H9 (cell line): ENCODE results near the gene ACTN1. TPM values are rescaled to one million over a fixed set of nuclear protein-coding genes. Genes with fewer than 3 reads are reported as not detected.

Experiments used
- DNase-seq: peaks from one replicate; pipeline ENCODE4 v3.0.0-alpha.2; 2017
- H2AFZ ChIP-seq: one replicate; pipeline ENCODE4 v1.6.1; 2013; ENCODE audit warnings: mild to moderate bottlenecking, low read length, control low read depth, moderate library complexity
- H2AK5ac ChIP-seq: 2 replicates; pipeline ENCODE4 v1.6.1; 2013; ENCODE audit warnings: low read length, control low read depth, mixed read lengths; ENCODE audit not compliant: insufficient read length
- H2BK120ac ChIP-seq: one replicate; pipeline ENCODE4 v1.6.1; 2013; ENCODE audit warnings: low read depth, mild to moderate bottlenecking, low read length, control low read depth, inconsistent platforms; ENCODE audit not compliant: poor library complexity, severe bottlenecking
- H2BK12ac ChIP-seq: 2 replicates; pipeline ENCODE4 v1.6.1; 2013; ENCODE audit warnings: low read length, control low read depth, mixed read lengths, low read depth; ENCODE audit not compliant: insufficient read length
- H2BK15ac ChIP-seq: 2 replicates; pipeline ENCODE4 v1.6.1; 2013; ENCODE audit warnings: low read depth, low read length, control low read depth
- H2BK20ac ChIP-seq: one replicate; pipeline ENCODE4 v1.6.1; 2013; ENCODE audit warnings: low read depth, mild to moderate bottlenecking, low read length, control low read depth, inconsistent platforms; ENCODE audit not compliant: poor library complexity, severe bottlenecking
- H2BK5ac ChIP-seq: 2 replicates; pipeline ENCODE4 v1.6.1; 2013; ENCODE audit warnings: low read length, control low read depth, mixed read lengths; ENCODE audit not compliant: insufficient read length
- H3K14ac ChIP-seq: 2 replicates; pipeline ENCODE4 v1.6.1; 2013; ENCODE audit warnings: low read length, control low read depth; ENCODE audit not compliant: insufficient read depth
- H3K18ac ChIP-seq: 2 replicates; pipeline ENCODE4 v1.6.1; 2013; ENCODE audit warnings: low read depth, mild to moderate bottlenecking, mixed read lengths, low read length, control low read depth; ENCODE audit not compliant: insufficient read length
- H3K23ac ChIP-seq: 2 replicates; pipeline ENCODE4 v1.6.1; 2013; ENCODE audit warnings: low read length, control low read depth, mixed read lengths, low read depth; ENCODE audit not compliant: insufficient read length
- H3K23me2 ChIP-seq: 2 replicates; pipeline ENCODE4 v1.6.1; 2013; ENCODE audit warnings: low read depth, mild to moderate bottlenecking, mixed read lengths, low read length, control low read depth; ENCODE audit not compliant: insufficient read length, poor library complexity, severe bottlenecking
- H3K27ac ChIP-seq: 2 replicates; pipeline ENCODE4 v1.5.1; 2013; ENCODE audit warnings: low read length, control low read depth, mixed read lengths, low read depth; ENCODE audit not compliant: insufficient read length
- H3K27me3 ChIP-seq: 2 replicates; pipeline ENCODE4 v1.6.1; 2013; ENCODE audit warnings: low read length, control low read depth, inconsistent platforms; ENCODE audit not compliant: insufficient read depth
- H3K4ac ChIP-seq: 2 replicates; pipeline ENCODE4 v1.6.1; 2013; ENCODE audit warnings: low read depth, mild to moderate bottlenecking, control low read depth, inconsistent platforms, low read length, moderate library complexity
- H3K4me1 ChIP-seq: 2 replicates; pipeline ENCODE4 v1.6.1; 2013; ENCODE audit warnings: low read length, control low read depth, inconsistent platforms; ENCODE audit not compliant: insufficient read depth
- H3K4me2 ChIP-seq: 2 replicates; pipeline ENCODE4 v1.6.1; 2013; ENCODE audit warnings: low read length, control low read depth, mixed read lengths; ENCODE audit not compliant: insufficient read length, insufficient read depth
- H3K56ac ChIP-seq: 2 replicates; pipeline ENCODE4 v1.6.1; 2013; ENCODE audit warnings: low read depth, mild to moderate bottlenecking, mixed read lengths, low read length, control low read depth; ENCODE audit not compliant: insufficient read length
- H3K79me1 ChIP-seq: 2 replicates; pipeline ENCODE4 v1.6.1; 2013; ENCODE audit warnings: low read depth, mild to moderate bottlenecking, moderate library complexity, low read length, control low read depth, inconsistent platforms; ENCODE audit not compliant: insufficient read depth, poor library complexity, severe bottlenecking
- H3K79me2 ChIP-seq: 2 replicates; pipeline ENCODE4 v1.6.1; 2013; ENCODE audit warnings: low read length, control low read depth, inconsistent platforms; ENCODE audit not compliant: insufficient read depth
- H3K9ac ChIP-seq: 2 replicates; pipeline ENCODE4 v1.6.1; 2013; ENCODE audit warnings: low read length, control low read depth, mixed read lengths; ENCODE audit not compliant: insufficient read length; ENCODE audit errors: extremely low read depth
- H3K9me3 ChIP-seq: one replicate; pipeline ENCODE4 v1.6.1; 2013; ENCODE audit warnings: low read depth, low read length, inconsistent platforms; ENCODE audit not compliant: control insufficient read depth
- H3T11ph ChIP-seq: one replicate; pipeline ENCODE4 v1.6.1; 2013; ENCODE audit warnings: mild to moderate bottlenecking, low read length, control low read depth, inconsistent platforms
- H4K20me1 ChIP-seq: one replicate; pipeline ENCODE4 v1.6.1; 2013; ENCODE audit not compliant: control insufficient read depth, insufficient read length, insufficient read depth
- H4K5ac ChIP-seq: 2 replicates; pipeline ENCODE4 v1.6.1; 2013; ENCODE audit warnings: low read depth, mild to moderate bottlenecking, mixed read lengths, low read length, control low read depth; ENCODE audit not compliant: insufficient read length
- H4K8ac ChIP-seq: replicated peaks from 2 replicates; pipeline ENCODE4 v1.6.1; 2013; ENCODE audit warnings: low read length, control low read depth, mixed read lengths, low read depth; ENCODE audit not compliant: insufficient read length
- H4K91ac ChIP-seq: 2 replicates; pipeline ENCODE4 v1.6.1; 2013; ENCODE audit warnings: low read depth, mild to moderate bottlenecking, moderate library complexity, mixed read lengths, low read length, control low read depth; ENCODE audit not compliant: insufficient read length
- H3K27ac Mint-ChIP-seq, 3 experiments: 2 replicates in 2 of 3; 3 replicates in 1 of 3; pipeline ENCODE4 v1.8.0; 2020 to 2021; ENCODE audit warnings: mixed read lengths in 3 of 3, mild to moderate bottlenecking in 1 of 3, moderate library complexity in 1 of 3
- H3K27me3 Mint-ChIP-seq: 2 replicates; pipeline ENCODE4 v1.8.0; 2021; ENCODE audit warnings: low read depth, mild to moderate bottlenecking, moderate library complexity, mixed read lengths
- H3K36me3 Mint-ChIP-seq, 3 experiments: 2 replicates in 2 of 3; 3 replicates in 1 of 3; pipeline ENCODE4 v1.8.0; 2020 to 2021; ENCODE audit warnings: low read depth in 3 of 3, mixed read lengths in 3 of 3; ENCODE audit not compliant: insufficient read depth in 1 of 3
- H3K4me1 Mint-ChIP-seq, 2 experiments: 2 replicates each; pipeline ENCODE4 v1.8.0; 2020; ENCODE audit warnings: mixed read lengths in 2 of 2
- H3K4me3 Mint-ChIP-seq, 2 experiments: 2 replicates in 1 of 2; 3 replicates in 1 of 2; pipeline ENCODE4 v1.8.0; 2020 to 2021; ENCODE audit warnings: mild to moderate bottlenecking in 2 of 2, mixed read lengths in 2 of 2, moderate library complexity in 1 of 2
- H3K9me3 Mint-ChIP-seq, 2 experiments: 2 replicates in 1 of 2; 3 replicates in 1 of 2; pipeline ENCODE4 v1.8.0; 2020; ENCODE audit warnings: mild to moderate bottlenecking in 2 of 2, mixed read lengths in 2 of 2, moderate library complexity in 1 of 2
- CTCF ChIP-seq: fragments of 200-600 bp; sonication (generic); conservative IDR thresholded peaks from 3 replicates; pipeline ENCODE4 v1.8.0; 2021; ENCODE audit warnings: antibody characterized with exemption, mild to moderate bottlenecking
- WGBS: extraction: QIAGEN DNeasy Blood & Tissue Kit; methylation state at CpG from one replicate; pipeline ENCODE4 v1.1.7; 2013; ENCODE audit warnings: missing lambda C conversion rate, low lambda C conversion rate, mixed read lengths; ENCODE audit not compliant: insufficient read length; ENCODE audit errors: extremely low coverage; 5-methylcytosine and 5-hydroxymethylcytosine counted together
- total RNA-seq: library from RNA; stranded (reverse); gene quantifications from 2 replicates; pipeline ENCODE4 v1.2.1, GENCODE V29; 2021

ACTN1 gene
- total RNA-seq, 1 experiment from 2014 or later: 219 TPM

GRCh38 chr14:68880581-68881105, 98.5 kb downstream of the ACTN1 start:
- Histone ChIP-seq H3K27me3 (no peaks in the 10 kb centered on the region), H3K14ac (no peak overlapping the region), H3K27ac (no peak overlapping the region), H2BK5ac (no peak overlapping the region), H2BK12ac (no peak overlapping the region), H4K5ac (no peak overlapping the region), H4K8ac (no peak overlapping the region), H3K23ac (no peak overlapping the region), H2BK20ac (no peak overlapping the region), H3K18ac (no peak overlapping the region), H3K4me1 (no peaks in the 10 kb centered on the region), H2BK120ac (no peak overlapping the region), H4K20me1 (no peaks in the 10 kb centered on the region), H3K56ac (no peak overlapping the region), H4K91ac (no peak overlapping the region), H3K79me2 (no peaks in the 10 kb centered on the region), H3K79me1 (no peaks in the 10 kb centered on the region), H2AK5ac (no peak overlapping the region), H3K23me2 (no peaks in the 10 kb centered on the region), H2BK15ac (no peak overlapping the region), H3K4me2 (no peak overlapping the region), H3K9me3 (no peaks in the 10 kb centered on the region), H3K4ac (no peak overlapping the region), H3T11ph (no peak overlapping the region), H2AFZ (no peak overlapping the region), H3K9ac (no peak overlapping the region)
- no peak for TF ChIP-seq CTCF
- no peaks in the 10 kb centered on the region for H3K4me1 Mint-ChIP-seq
- WGBS: no CpG with 5 or more reads among the region's 9 CpGs
- peaks cover 37 to 92% (median 85%) of the 10 kb centered on the region in 3 experiments; a peak in 6 of 7 replicates for H3K36me3 Mint-ChIP-seq
- no peaks in the 10 kb centered on the region for H3K9me3 Mint-ChIP-seq
- H3K27ac Mint-ChIP-seq: peak overlapping the region in 1 of 3 experiments; percentile 14; a peak in 2 of 7 replicates
- no peak for DNase-seq
- H3K27me3 Mint-ChIP-seq: no peaks in the 10 kb centered on the region
- H3K4me3 Mint-ChIP-seq: no peak overlapping the region
